ENCODE results near the gene C2CD3. TPM values are rescaled to one million over a fixed set of nuclear protein-coding genes. Genes with fewer than 3 reads are reported as not detected.

The C2CD3 gene
- total RNA-seq, 1 donor from 2014 or later = 7.3 TPM

Other genes with a start within 250 kb of the C2CD3 start
- not detected in 2 replicates for gene DNAJB13, start 220.0 kb downstream of the C2CD3 start, total RNA-seq
- 0.59 and 1.1 TPM in 2 replicates for gene UCP2, start 188.2 kb downstream of the C2CD3 start, total RNA-seq
- gene UCP3, start 161.9 kb downstream of the C2CD3 start, total RNA-seq = 0.21 and 0.26 TPM in 2 replicates
- gene PPME1, start 287 bp upstream of the C2CD3 start, total RNA-seq = 27.2 and 33.9 TPM in 2 replicates
- gene P4HA3, start 140.6 kb upstream of the C2CD3 start, total RNA-seq = 32.4 and 40.7 TPM in 2 replicates
- 29.6 and 32.2 TPM in 2 replicates for gene PGM2L1, start 227.4 kb upstream of the C2CD3 start, total RNA-seq

All from pulmonary artery endothelial cell (primary cell).